VCaP (cell line): ENCODE measurements around the gene OAF.
"Not testable (repeated sequence)": the region's sequence is repeated elsewhere in the genome, so short reads cannot be mapped to it uniquely, and the experiment has no call there.

Experiments used
- H3K27ac ChIP-seq: fragments of 450-650 bp; 2 replicates; pipeline ENCODE4 v1.5.1; 2017
- CTCF ChIP-seq: fragments of 450-650 bp; conservative IDR thresholded peaks from 2 replicates; pipeline ENCODE4 v1.5.1; 2017; ENCODE audit warnings: mild to moderate bottlenecking, moderate library complexity

Gene OAF

GRCh38 chr11:120272303-120272702 is 61.5 kb downstream of the OAF start:
- H3K27ac ChIP-seq, result no peak overlapping the region
- no peak for TF ChIP-seq CTCF

DNA sequence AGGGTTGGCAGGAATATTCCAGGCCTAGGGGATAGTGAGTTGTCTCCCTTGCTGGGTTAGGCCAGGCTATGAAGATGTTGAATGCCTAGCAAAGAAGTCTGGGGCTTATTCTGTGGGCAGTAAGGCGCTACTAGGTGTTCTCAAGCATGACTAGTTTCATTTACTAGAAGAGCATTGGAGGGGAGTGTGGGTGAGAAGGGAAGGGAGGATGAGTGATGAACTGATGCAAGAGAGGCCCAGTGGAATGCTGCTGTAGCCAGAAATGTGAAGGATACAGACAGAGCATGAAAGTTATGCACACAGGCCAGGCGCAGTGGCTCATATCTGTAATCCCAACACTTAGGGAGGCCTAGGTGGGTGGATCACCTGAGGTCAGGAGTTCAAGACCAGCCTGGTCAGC is 62.6 kb downstream of the OAF start:
- no peak overlapping the region for H3K27ac ChIP-seq
- TF ChIP-seq CTCF, result no peak

- H3K27ac ChIP-seq, result not testable (repeated sequence)
These were observed 63.1 kb downstream of the OAF start for GRCh38 chr11:120273956-120274355.

DNA sequence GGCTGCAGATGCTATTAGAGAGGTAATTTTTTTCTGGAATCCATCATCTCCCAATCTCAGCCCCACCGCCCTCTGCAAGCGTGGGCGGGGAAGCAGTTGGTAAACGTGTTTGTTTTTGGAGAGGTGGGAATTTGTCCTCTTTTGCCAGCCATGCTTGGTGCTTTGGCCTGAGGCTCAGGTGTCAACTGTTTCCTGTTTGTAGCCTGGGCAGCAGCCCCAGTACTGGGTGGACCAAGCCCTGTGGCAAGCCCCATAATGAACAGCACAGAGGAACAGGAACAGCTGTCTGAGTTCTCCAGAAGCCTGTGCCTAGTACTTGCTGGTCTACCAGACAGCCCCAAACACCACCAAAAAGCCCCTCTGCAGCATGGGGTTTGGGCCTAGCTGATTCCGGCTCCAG is 68.7 kb downstream of the OAF start:
- no peak for TF ChIP-seq CTCF
- H3K27ac ChIP-seq, result no peak overlapping the region; the same call in 1 of the 2 replicates
